Upper lobe of left lung (tissue), 4 donors: Measurements from ENCODE around the gene SLC4A3.

Experiments
- CTCF ChIP-seq, 6 experiments: fragments of 450-650 bp in 4 of 6; fragments of 200-600 bp in 2 of 6; sonication (generic) in 2 of 6; IDR thresholded peaks; one replicate each; pipeline ENCODE4 v1.5.1; 2016 to 2019; ENCODE audit warnings: antibody characterized with exemption in 6 of 6
- EP300 ChIP-seq, 4 donors: sonication (generic); formaldehyde crosslinking; IDR thresholded peaks; one replicate each; pipeline ENCODE4 v1.5.1; 2017; ENCODE audit warnings: antibody characterized with exemption in 4 of 4, control low read depth in 2 of 4
- POLR2A ChIP-seq, 4 donors: fragments of 450-650 bp; IDR thresholded peaks; one replicate each; pipeline ENCODE4 v1.5.1; 2016 to 2017; ENCODE audit warnings: antibody characterized with exemption in 4 of 4, mild to moderate bottlenecking in 2 of 4

DNA sequence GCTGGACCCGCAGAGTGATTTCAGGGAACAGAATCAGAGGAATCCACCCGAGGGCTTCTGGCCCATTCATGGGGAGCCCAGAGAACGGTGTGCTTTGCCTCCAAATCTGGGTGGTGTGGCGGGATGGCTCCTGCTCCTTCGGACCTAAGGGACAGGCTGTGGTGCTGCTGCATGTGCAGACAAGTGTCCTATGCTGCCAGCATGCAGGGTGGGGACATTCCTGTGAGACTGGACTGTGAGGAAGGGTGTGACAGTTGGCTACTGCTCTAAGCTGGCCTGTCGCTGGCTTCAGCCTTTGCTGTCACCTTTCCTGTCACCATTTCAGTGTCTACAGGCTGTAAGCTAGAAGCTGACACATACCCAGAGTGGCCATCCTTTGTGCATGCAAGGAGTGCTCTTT lies 2.9 kb upstream of the SLC4A3 start:
- no peak for TF ChIP-seq CTCF (IDR thresholded peaks at IDR 0.05)
- no peak for TF ChIP-seq POLR2A (IDR thresholded peaks at IDR 0.05)
- no peak for TF ChIP-seq EP300 (IDR thresholded peaks at IDR 0.05)
